GM13976 (cell line): Measurements from ENCODE around the gene KDSR.

Source experiments
- DNase-seq: peaks from one replicate; pipeline ENCODE4 v3.0.0; 2012; ENCODE audit warnings: low spot score
- in situ Hi-C: fragments of 300-500 bp; cut with MboI; formaldehyde crosslinking; loops from one replicate; pipeline ENCODE4 v1.12.0; 2022; ENCODE audit warnings: low sequenced_read_pairs, mixed read lengths, inconsistent platforms; ENCODE audit not compliant: unreplicated experiment
- TF ChIP-seq, protein P1 (sequence below): IDR thresholded peaks from 2 replicates; pipeline ENCODE4 v1.5.1; 2012; ENCODE audit warnings: borderline replicate concordance, mild to moderate bottlenecking; ENCODE audit not compliant: insufficient read depth; ENCODE audit errors: extremely low read depth, missing control alignments, control extremely low read depth

KDSR gene

DNA sequence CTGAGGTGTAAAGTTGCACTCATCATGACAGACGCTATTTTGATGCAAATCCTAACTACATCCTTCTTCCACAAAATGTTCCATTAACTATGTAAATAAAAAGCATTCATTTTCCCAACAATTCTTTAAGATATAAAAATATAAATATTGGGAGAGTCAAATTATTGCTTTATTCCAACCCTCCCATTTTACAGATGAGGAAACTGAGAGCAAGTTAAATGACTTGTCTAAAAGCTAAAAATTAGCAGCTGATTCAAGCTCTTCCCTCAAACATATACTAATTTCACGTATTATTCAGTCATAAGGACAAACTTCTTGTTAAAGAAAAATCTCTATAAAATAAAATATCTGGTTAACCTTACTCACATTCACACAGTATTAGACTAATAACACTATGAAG, 16.8 kb downstream of the KDSR start:
- TF ChIP-seq, protein P1, sequence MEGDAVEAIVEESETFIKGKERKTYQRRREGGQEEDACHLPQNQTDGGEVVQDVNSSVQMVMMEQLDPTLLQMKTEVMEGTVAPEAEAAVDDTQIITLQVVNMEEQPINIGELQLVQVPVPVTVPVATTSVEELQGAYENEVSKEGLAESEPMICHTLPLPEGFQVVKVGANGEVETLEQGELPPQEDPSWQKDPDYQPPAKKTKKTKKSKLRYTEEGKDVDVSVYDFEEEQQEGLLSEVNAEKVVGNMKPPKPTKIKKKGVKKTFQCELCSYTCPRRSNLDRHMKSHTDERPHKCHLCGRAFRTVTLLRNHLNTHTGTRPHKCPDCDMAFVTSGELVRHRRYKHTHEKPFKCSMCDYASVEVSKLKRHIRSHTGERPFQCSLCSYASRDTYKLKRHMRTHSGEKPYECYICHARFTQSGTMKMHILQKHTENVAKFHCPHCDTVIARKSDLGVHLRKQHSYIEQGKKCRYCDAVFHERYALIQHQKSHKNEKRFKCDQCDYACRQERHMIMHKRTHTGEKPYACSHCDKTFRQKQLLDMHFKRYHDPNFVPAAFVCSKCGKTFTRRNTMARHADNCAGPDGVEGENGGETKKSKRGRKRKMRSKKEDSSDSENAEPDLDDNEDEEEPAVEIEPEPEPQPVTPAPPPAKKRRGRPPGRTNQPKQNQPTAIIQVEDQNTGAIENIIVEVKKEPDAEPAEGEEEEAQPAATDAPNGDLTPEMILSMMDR = no peak
- in situ Hi-C loops = no loop called here

DNA sequence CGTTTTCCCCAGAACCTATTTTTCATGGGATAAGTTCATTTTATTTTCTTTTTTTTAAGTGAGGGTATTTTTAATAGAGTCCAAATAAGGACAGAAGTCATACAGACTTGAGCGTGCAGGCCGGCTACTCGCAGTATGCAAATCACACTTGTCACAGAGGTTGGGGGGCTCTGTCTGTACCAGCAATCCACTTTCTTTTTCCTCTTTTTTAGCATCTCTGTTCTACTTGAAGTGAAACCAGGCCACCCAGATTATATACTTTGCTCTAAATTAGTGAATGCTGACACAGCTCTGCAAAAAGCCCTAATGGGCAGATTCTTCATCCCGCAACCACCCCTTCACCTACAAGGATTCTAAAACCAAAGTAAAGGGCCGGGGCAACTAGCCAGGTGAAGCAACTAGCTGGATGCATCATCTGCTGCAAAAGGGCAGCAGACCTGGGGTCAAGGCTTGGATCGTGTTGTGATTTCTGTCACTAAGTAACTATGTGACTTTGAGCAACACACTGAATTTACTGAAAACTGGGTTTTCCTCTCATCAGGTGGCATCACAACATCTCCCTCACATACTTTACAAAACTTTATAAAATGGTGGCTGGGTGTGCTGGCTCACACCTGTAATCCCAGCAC, 18.4 kb downstream of the KDSR start:
- DNase-seq = no peak
- TF ChIP-seq, protein P1 = no peak
- in situ Hi-C loops = loop anchor here (10.0 kb wide), 1 partner anchor 76 kb away; the partner anchor contains the start of gene VPS4B

More for the DNA sequence above, 16.8 kb downstream of the KDSR start:
- no peak for DNase-seq

DNA sequence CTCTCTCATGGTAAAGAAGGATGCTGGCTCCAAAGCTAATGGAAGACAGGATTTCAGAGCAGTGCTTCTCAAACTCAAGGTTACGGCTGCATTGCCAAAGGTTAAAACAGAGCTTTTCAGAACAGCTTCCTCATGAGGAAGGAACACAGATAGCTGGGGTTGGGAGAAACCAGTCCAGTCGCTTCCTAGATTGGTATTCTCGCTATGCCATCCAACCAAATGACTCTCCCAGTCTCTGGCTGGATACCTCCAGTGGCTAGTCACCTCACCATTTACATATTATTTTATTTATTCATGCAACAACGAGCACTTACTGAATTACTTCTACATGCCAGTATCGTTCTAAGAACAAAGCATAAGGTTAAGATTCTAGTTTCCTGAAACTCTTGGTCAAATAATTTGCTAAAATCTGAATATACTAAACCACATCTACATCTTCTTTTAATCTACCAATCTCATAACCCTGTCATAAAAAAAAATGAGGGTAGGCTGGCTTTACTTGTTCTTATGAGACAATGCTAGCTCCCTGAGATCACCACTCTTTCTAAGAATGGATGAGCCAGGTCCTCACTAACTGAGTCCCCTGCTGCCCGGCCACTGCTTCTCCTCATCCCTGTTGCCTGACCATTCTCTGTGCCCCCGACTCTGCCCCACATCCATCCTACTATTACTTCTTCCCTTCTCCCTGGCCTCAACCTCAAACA, 20.4 kb downstream of the KDSR start:
- in situ Hi-C loops = loop anchor here (10.0 kb wide), 1 partner anchor 78 kb away; the partner anchor contains the start of gene VPS4B
- DNase-seq = no peak

DNA sequence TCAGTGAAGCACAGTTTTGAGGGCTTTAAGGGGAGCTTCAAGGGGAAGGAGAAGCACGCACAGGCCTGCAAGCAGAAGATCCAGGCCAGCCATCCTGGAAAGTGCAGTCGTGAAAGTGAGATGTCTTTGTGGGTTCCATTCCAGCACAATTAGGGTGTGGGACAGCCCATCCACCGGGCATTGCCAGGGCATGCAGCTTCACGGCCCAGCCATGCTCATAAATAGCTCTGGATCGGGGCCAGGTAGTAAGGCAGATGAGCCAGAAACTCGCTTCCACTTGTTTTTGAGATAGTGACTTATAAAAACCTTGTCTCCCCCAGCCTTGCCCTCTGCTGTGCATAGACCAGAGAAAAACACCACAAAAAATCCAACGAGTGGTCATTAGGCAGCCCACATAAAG, 21.0 kb downstream of the KDSR start:
- DNase-seq = no peak
- in situ Hi-C loops = loop anchor here (10.0 kb wide), 1 partner anchor 79 kb away; the partner anchor contains the start of gene VPS4B
- TF ChIP-seq, protein P1 = no peak

More for the DNA sequence above, 20.4 kb downstream of the KDSR start:
- TF ChIP-seq, protein P1 = no peak

DNA sequence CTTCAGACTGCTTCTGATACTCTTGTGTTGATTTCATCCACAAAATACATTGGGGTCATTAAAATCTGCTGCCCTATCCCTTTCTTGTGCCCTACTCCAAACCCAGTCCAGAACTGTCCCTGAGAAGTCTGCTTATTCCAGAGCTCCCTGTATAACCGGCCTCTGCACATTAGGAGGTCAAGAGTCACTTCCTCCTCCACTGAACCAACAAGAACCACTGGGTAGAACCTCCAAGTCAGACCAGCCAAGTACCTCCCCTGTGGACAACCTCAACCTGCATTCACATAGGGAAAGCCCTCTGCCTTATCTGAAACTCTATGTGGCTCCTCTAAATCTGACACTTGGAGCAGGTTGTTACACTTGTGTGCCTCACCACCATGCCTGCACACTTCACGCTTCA, 22.1 kb downstream of the KDSR start:
- in situ Hi-C loops = loop anchor here (10.0 kb wide), 1 partner anchor 80 kb away; the partner anchor contains the start of gene VPS4B
- TF ChIP-seq, protein P1 = no peak

DNA sequence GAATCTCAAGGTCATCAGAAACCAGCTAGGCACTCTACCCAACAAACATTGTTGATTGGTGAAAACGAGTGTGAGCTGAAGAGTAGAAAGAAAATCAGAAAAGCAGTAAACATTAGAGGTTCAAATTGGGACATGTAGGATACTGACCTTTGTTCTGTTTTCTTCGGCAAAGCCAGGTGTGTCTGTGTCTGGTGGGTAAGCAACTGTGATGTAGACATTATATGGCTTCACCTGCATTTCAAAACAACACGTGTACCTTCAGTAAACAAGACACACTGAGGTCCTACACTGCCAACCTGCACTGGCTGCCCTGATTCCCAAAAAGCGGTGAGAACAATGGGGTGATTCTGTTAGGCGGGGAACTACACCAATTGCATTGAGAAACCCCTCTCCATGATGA, 22.7 kb downstream of the KDSR start:
- in situ Hi-C loops = loop anchor here (10.0 kb wide), 1 partner anchor 81 kb away; the partner anchor contains the start of gene VPS4B
- no peak for DNase-seq
- TF ChIP-seq, protein P1 = no peak

More for the DNA sequence above, 22.1 kb downstream of the KDSR start:
- no peak for DNase-seq
